Measurements from ENCODE around the gene COL27A1.

The COL27A1 gene

GRCh38 chr9:114155263-114155994 is at the start of gene COL27A1:
Gene COL27A1, plus strand, starts transcription at chr9:114155537. Its CDS starts 414 bp downstream, at chr9:114155951.
- DNase-seq: peak; percentile 81

- no peak for DNase-seq
Observed at GRCh38 chr9:114107286-114108001, 47.9 kb upstream of the COL27A1 start.

GRCh38 chr9:114108016-114108833 is 47.1 kb upstream of the COL27A1 start:
- DNase-seq: peak; percentile 79

GRCh38 chr9:114109124-114109523 is 46.2 kb upstream of the COL27A1 start:
- no peak for DNase-seq

GRCh38 chr9:114110180-114110579 is 45.2 kb upstream of the COL27A1 start:
- DNase-seq: no peak

GRCh38 chr9:114112325-114112724 is 43.0 kb upstream of the COL27A1 start:
- no peak for DNase-seq

GRCh38 chr9:114112778-114113584 is 42.4 kb upstream of the COL27A1 start:
- no peak for DNase-seq

- DNase-seq: no peak
Observed at GRCh38 chr9:114114364-114114763, 41.0 kb upstream of the COL27A1 start.

- no peak for DNase-seq
Observed at GRCh38 chr9:114115654-114116125, 39.6 kb upstream of the COL27A1 start.

- DNase-seq: no peak
Observed at GRCh38 chr9:114116126-114116747, 39.1 kb upstream of the COL27A1 start.

GRCh38 chr9:114117614-114117995 is 37.7 kb upstream of the COL27A1 start:
- DNase-seq: no peak

GRCh38 chr9:114117996-114118830 is 37.1 kb upstream of the COL27A1 start:
- DNase-seq: no peak

GRCh38 chr9:114119242-114120191 is 35.8 kb upstream of the COL27A1 start:
- no peak for DNase-seq

- no peak for DNase-seq
Observed at GRCh38 chr9:114120192-114121014, 34.9 kb upstream of the COL27A1 start.

- no peak for DNase-seq
Observed at GRCh38 chr9:114121227-114122135, 33.9 kb upstream of the COL27A1 start.

GRCh38 chr9:114122136-114123027 is 33.0 kb upstream of the COL27A1 start:
- no peak for DNase-seq
